ENCODE data around the gene YWHAQ.

YWHAQ gene

DNA sequence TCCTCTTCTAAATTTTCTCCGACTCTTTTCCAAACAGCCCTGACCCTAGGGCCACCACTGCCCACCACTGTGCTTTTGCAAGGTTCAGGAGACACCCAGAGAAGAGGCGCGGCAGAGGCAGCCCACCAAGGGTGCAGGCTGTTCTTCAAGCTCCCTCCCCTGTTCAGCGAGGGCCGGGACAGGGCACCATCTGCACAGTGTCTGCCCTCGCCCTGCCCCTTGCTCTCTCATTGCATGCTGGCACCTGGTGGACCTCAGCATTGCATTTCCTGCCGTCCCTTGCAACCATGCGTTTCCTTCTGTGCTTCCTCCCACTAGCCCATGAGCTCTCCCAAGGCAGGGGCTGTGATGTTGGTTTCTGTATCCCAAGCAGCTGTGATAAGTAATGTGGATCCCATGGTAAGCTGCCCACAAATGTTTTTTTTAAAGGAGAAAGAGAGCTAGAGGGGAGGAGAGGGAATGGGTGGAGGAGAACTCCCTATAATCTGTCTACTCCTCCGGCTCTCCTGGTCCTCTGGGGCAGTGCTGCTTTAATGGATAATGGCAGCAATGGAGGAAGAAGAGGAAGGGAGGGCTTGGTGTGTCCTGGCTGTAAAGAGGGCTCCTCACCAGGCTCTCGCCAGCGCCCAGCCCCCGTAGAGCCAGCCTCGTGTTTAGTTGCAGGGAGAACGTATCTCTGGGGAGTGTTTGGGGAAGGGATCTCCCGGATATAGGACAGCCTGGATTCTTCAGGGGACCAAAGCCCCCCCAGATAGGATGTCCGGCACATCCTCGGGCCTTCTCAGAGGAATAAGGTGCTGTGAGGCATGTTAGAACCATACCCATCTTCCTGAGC is 15.6 kb upstream of the YWHAQ start:
- Mint-ChIP-seq H3K4me3 (no peak overlapping the region), H3K9me3 (no peaks in the 10 kb centered on the region), H3K27ac (no peak overlapping the region), H3K4me1 (peaks cover 4% of the 10 kb centered on the region), H3K36me3 (no peaks in the 10 kb centered on the region), H3K27me3 (no peaks in the 10 kb centered on the region)

DNA sequence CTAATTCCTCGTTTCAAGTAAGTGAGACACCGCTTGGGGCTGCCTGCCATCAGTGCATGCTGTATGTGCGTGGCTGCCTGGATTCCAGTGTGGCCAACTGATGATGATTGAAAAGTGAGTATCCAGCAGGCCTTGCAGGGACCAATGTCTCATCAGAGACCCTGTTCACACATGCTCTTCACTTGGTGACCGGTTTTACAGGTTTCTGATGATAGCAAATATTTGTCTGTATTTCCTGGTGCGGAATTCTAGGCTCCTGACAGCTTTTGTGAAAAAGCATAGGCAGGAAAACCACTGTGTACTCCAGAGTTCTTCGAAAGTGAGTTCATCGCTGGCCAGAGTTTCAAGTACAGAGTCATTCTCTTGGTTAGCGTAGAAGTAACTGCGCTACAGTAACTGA is 13.8 kb upstream of the YWHAQ start:
- Mint-ChIP-seq H3K4me1 (peaks cover 4% of the 10 kb centered on the region), H3K4me3 (no peak overlapping the region), H3K36me3 (no peaks in the 10 kb centered on the region), H3K27me3 (no peaks in the 10 kb centered on the region), H3K27ac (no peak overlapping the region), H3K9me3 (no peaks in the 10 kb centered on the region)

DNA sequence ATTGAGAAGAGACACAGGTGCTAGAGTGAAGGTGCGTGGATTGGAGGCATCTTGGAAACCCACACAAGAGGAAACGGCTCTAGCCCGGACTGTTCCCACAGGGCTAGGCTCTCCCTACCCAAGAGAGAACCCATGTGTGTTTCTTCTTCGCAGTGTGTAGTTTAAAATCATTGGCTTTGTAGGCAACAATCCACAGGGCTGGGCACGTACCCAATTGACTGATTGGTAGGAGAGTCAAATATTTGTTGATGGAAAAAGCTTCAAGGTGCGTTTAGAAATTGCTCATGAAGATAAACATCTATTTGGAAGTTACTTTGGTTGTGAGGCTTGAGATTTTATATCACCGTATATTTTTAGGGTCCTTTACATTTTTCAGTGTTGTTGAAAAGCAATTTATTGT is 13.2 kb upstream of the YWHAQ start:
- Mint-ChIP-seq H3K36me3 (no peaks in the 10 kb centered on the region), H3K4me1 (peaks cover 4% of the 10 kb centered on the region), H3K9me3 (no peaks in the 10 kb centered on the region), H3K27me3 (no peaks in the 10 kb centered on the region), H3K27ac (no peak overlapping the region), H3K4me3 (no peak overlapping the region)

DNA sequence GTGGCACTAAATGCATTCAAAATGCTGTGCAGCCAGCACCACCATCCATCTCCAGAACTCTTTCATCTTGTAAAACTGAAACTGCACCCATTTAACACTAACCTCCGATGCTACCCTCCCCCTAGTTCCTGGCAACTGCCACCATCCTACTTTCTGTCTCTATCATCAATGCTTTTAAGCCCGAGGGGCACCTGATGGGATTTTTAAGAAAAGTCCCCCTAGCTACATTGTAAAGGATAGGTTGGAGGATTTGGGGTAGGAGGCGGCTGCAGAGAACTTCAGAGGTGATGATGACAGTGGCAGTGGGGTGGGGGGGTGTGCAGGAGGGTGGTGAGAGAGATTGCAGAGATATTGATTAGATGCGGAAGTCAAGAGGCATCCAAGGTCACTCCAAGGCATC is 10.8 kb upstream of the YWHAQ start:
- Mint-ChIP-seq H3K27ac (no peak overlapping the region), H3K4me3 (no peak overlapping the region), H3K9me3 (no peaks in the 10 kb centered on the region), H3K36me3 (no peaks in the 10 kb centered on the region), H3K4me1 (peaks cover 4% of the 10 kb centered on the region), H3K27me3 (no peaks in the 10 kb centered on the region)

DNA sequence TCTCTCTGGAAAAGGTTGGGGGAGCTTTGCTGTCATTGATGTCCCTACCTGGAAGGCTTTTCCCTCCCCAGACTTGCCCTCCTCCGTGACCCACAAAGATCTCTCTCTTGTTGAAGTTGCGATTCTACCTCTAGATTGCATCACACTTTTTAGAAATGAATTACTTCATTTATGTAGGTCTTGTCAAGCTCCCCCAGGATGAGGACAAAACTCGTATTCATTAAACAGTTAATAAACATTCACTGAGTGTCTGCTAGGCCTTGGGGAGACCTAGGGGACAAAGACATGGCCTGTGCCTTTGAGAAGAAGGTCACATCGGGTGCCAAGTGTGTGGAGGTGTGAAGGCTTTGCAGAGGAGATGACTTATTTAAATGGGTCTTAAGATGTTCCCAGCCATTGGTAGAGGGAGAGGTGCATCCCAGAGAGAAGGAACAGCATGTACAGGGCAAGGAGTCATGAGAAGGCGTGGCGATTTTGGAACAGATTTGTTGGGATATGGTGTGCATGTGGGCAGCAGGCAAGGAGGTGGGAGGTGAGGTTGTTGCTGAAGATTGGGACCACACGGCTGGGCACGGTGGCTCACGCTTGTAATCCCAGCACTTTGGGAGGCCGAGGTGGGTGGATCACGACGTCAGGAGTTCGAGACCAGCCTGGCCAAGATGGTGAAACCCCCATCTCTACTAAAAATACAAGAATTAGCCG is 9.8 kb upstream of the YWHAQ start:
- H3K9me3 Mint-ChIP-seq = no peaks in the 10 kb centered on the region
- peaks cover 4% of the 10 kb centered on the region for H3K4me1 Mint-ChIP-seq
- H3K27me3 Mint-ChIP-seq = no peaks in the 10 kb centered on the region
- H3K27ac Mint-ChIP-seq = peak overlapping the region; percentile 0
- no peak overlapping the region for H3K4me3 Mint-ChIP-seq
- no peaks in the 10 kb centered on the region for H3K36me3 Mint-ChIP-seq

DNA sequence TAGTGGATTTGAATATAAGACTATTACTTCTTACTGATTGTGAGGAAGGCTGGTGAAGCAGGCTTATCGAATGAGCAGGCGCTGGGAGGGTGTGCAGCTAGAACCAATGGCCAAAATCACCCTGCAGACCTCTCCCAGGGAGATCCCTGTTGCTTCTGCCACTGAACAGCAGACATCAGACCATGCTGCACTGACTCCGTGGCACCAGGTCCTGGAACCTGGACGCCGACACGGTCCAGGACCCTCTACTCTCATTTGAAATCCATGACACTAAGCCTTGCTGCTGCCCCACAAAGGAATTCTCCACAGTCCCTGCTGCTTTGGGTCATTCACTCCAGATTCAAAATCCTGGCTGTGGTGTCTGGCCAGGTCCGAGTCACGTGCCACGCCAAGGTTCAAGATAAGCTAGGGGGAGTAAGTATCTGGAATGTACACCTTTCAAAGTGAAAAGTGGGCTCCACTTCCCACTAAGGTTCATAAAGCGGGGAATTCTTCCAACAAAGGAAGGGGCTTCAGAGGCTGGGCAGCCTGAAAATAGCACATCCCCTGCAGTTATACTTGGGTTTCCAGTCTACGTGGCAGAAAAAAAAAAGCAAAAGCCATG is 9.0 kb upstream of the YWHAQ start:
- Mint-ChIP-seq H3K9me3 (no peaks in the 10 kb centered on the region), H3K27ac (no peak overlapping the region), H3K4me1 (peaks cover 4% of the 10 kb centered on the region), H3K4me3 (no peak overlapping the region), H3K36me3 (no peaks in the 10 kb centered on the region), H3K27me3 (no peaks in the 10 kb centered on the region)

DNA sequence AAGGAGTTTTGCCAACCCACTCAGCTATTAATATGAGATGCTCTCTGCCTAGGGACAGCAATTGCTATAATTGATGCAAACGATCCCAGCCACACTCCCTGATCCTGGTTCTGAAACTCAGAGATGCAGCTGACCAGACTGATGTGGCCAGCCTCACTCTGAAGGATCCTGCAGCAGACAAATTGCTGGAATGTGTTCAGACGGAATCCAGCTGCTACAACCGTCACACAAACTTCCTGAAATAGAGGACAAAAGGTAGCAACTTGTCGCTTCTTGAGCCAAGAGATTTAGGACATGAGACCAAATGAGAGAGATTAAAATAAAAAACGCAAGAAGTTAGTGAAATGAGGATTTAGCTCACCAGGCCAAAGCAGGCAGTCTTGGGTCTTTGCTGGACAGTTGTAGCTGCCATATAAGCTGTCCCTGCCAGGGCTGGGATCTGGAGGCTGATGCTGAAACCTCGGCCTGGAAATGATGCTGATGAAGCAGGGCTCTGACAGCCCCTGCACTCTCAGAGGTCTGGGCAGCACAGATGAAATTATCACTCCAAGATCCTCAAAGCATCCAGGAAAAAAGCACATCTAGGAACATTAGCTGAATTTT is 8.3 kb upstream of the YWHAQ start:
- Mint-ChIP-seq H3K36me3 (no peaks in the 10 kb centered on the region), H3K9me3 (no peaks in the 10 kb centered on the region), H3K4me3 (no peak overlapping the region), H3K4me1 (peaks cover 4% of the 10 kb centered on the region), H3K27me3 (no peaks in the 10 kb centered on the region), H3K27ac (no peak overlapping the region)

DNA sequence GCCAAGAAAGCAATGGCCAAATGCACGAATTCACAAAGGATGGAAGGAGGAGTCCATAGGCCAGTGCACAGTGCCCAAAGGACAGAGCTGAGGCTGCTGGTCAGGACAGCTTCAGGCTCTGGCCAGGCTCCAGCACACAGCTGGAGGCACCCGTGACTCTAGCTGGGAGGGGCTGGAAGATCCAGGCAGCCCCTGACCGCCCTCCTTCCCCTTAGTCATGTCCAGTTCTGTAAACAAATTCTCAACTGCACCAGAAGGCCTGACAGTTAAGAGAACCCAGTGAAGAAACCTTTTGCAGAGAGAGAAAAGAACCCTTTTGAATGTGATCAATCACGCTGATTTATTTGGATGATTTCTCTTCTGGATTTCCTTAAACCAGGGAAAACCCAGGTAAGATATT is 7.7 kb upstream of the YWHAQ start:
- H3K4me3 Mint-ChIP-seq = no peak overlapping the region
- H3K36me3 Mint-ChIP-seq = no peaks in the 10 kb centered on the region
- H3K9me3 Mint-ChIP-seq = no peaks in the 10 kb centered on the region
- H3K27ac Mint-ChIP-seq = no peak overlapping the region
- H3K27me3 Mint-ChIP-seq = no peaks in the 10 kb centered on the region
- peaks cover 4% of the 10 kb centered on the region for H3K4me1 Mint-ChIP-seq

DNA sequence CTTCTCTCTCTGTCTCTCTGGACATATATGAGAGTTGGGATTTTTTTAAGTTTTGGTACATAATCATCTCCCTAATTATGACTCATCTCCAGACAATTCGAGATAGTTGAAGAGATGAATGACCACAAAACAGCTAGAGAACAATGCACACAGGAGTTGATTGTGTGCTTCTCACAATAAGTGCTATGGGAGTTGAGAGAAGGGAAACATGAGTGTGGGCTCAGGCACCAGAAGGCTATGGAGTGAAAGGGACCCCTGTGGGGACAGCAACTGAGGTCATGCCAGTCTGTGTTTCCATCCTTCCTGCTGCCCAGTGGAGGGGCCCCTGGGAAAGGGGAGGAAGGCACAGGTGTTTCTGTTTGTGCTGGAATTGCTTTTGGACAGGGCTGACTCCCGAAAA is 6.5 kb upstream of the YWHAQ start:
- peaks cover 4% of the 10 kb centered on the region for H3K4me1 Mint-ChIP-seq
- H3K27me3 Mint-ChIP-seq = no peaks in the 10 kb centered on the region
- no peak overlapping the region for H3K27ac Mint-ChIP-seq

DNA sequence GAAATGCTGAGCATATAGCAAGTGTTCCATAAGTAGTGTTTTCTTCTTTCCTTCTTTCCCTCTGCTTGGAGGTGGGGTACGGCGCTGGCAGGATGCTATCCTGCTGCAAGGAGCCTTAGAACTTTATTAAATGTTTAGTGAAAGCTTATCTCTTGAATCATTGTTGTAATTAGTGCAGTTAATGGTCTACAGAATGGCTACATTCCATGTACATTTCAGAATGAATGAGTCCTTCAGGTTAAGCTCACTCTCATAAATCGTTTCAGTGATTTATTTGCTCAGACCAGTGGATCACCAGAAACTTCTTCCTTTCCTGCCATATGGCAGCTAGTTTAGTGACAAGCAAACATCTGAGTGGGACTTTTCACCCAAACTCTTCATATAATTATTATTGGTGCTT is 3.3 kb upstream of the YWHAQ start:
- Mint-ChIP-seq H3K36me3 (no peaks in the 10 kb centered on the region), H3K27me3 (no peaks in the 10 kb centered on the region), H3K27ac (no peak overlapping the region), H3K9me3 (no peaks in the 10 kb centered on the region), H3K4me1 (peaks cover 14% of the 10 kb centered on the region), H3K4me3 (no peak overlapping the region)

More for the DNA sequence above, 6.5 kb upstream of the YWHAQ start:
- Mint-ChIP-seq H3K4me3 (no peak overlapping the region), H3K36me3 (no peaks in the 10 kb centered on the region), H3K9me3 (no peaks in the 10 kb centered on the region)

DNA sequence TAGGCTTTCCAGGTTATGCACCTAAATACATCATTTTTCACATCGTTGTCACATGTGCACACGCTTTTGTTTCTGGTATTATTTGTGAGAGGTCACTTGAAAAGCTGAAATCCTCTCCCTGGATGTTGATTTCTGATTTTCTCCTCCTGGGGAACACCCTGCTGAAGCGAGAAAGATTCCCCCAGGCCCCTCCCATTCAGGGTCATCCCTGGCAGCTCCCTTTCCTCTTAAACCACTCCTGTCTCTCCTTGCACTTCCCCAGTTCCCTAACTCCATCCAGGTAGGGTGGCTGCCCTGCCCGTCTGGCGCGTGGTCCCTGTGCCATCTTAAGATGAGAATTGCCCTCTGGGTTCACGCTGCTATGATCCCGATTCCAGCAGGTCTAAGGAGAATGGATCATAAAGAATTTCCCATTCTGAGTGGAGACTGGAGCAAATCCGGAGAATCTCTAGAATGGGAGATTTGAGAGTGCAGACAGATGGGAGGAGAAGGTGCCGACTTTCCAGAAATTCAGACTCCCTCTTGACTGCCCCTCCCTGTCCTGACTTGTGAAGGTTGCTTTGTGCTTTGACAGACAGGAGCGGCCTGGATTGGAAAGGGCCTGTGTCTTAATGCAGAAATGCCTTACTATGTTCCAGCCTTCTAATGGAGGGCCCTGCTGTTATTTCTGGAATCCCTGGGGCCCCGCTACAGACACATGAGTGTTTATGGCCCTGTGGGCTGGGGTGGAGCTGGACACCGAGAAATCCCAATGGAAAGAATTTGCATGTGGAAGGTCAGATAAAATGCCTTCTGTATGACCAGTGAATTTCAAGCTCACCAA is 1.3 kb upstream of the YWHAQ start:
- Mint-ChIP-seq H3K27ac (peak overlapping the region; percentile 59), H3K4me1 (peaks cover 35% of the 10 kb centered on the region), H3K36me3 (peaks cover 12% of the 10 kb centered on the region), H3K4me3 (peak overlapping the region; percentile 90), H3K27me3 (no peaks in the 10 kb centered on the region), H3K9me3 (no peaks in the 10 kb centered on the region)

DNA sequence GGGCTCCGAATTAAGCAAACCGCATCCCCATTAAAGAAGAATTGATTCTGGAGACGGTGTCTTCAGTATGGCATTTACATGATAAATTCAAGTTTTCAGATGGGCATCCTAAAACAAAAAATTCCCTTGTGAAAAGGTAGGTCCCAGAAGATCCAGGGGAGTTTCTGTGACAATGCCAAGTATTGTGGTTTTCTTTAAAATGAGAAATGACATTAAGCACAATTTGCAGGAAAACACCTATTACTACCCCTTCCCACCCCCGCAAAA is 689 bp upstream of the YWHAQ start:
- peaks cover 41% of the 10 kb centered on the region for H3K4me1 Mint-ChIP-seq
- H3K4me3 Mint-ChIP-seq = peak overlapping the region; percentile 90
- H3K36me3 Mint-ChIP-seq = peaks cover 13% of the 10 kb centered on the region
- no peaks in the 10 kb centered on the region for H3K27me3 Mint-ChIP-seq
- peak overlapping the region; percentile 91 for H3K27ac Mint-ChIP-seq
- H3K9me3 Mint-ChIP-seq = no peaks in the 10 kb centered on the region

DNA sequence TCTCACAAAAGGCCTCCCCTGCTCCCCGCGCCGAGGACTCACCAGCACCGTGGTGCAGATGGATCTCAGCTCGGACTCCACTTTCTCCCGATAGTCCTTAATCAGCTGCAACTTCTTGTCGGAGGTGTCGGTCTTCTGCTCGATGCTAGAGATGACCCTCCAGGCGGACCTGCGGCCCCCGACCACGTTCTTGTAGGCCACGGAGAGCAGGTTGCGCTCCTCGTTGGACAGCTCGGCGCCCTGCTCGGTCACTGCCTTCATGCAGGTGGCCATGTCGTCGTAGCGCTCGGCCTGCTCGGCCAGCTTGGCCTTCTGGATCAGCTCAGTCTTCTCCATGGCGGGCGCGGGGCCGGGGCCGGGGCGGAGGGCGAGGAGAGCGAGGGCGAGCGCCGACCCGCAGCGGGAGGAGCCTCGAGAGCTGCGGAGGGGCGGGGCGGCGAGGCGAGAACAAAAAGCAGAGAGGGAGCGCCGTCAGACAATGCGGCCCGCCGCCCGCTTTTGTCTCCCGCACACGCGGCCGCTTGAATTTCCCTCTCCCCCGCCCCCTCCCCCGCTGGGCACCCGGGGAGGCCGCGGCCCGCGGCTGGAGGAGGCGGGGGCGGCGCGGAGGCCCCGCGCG is 571 bp downstream of the YWHAQ start:
- Mint-ChIP-seq H3K9me3 (no peaks in the 10 kb centered on the region), H3K4me1 (peaks cover 53% of the 10 kb centered on the region), H3K36me3 (peaks cover 14% of the 10 kb centered on the region), H3K27ac (peak overlapping the region; percentile 96), H3K4me3 (peak overlapping the region; percentile 98), H3K27me3 (no peaks in the 10 kb centered on the region)

DNA sequence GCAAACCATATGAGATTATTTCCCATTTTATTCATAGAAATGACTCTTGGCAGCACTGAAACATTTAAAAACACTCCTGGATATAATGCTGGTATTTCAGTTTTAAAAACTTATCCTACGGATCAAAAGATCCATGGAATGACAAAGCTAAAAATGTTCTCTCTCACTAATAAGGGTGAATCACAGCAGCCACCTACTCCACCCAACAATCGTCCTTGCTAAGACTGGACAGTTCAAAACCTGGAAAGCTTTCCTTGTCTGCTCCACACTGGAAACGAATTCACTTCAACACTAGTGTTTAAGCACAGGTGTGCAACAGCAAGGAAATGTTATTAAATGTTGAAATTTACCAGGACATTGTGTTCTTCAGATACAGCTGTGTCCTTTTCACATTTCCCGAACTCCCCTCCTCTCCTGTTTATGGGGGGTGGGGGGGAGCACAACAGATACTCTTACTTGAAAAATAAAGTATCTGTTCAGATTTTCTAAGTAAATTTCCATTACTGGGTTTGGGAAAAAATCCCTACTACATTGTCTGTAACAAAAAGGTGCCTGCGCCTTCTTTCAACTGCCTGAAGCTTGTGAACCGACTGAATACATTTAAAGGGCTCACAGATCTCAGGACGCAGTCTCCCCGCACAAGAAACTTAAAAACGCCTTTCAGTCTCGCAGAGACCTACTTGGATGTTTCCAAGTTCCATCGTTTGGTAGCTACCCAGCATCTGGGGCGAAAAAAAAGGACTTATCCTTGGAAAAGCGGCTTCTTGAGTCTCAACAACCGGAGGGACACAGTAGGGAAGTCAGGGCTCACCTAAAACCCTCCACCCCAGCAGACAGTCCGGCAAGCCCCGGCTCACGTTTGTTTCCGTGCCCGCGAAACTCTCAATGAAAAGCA is 1.3 kb downstream of the YWHAQ start:
- peaks cover 56% of the 10 kb centered on the region for H3K4me1 Mint-ChIP-seq
- H3K36me3 Mint-ChIP-seq = peaks cover 16% of the 10 kb centered on the region
- peak overlapping the region; percentile 98 for H3K4me3 Mint-ChIP-seq

More for the DNA sequence above, 1.3 kb downstream of the YWHAQ start:
- Mint-ChIP-seq H3K27me3 (no peaks in the 10 kb centered on the region), H3K9me3 (no peaks in the 10 kb centered on the region), H3K27ac (peak overlapping the region; percentile 96)

Measured in activated naive CD4-positive, alpha-beta T cell treated with anti-CD3 and anti-CD28 coated beads, Interleukin-2, amount 50 U/mL, for 24 hours (primary cell).